Stimulated activated CD4-positive, alpha-beta T cell treated with anti-CD3 and anti-CD28 coated beads, Interleukin-12 subunit alpha, Interleukin-12 subunit beta, amount 100 ng/mL, for 4 hours (primary cell): Measurements from ENCODE around the gene PROSER2.

Source experiments
- DNase-seq: peaks from one replicate; pipeline ENCODE4 v3.0.0-alpha.2; 2020

Gene PROSER2

DNA sequence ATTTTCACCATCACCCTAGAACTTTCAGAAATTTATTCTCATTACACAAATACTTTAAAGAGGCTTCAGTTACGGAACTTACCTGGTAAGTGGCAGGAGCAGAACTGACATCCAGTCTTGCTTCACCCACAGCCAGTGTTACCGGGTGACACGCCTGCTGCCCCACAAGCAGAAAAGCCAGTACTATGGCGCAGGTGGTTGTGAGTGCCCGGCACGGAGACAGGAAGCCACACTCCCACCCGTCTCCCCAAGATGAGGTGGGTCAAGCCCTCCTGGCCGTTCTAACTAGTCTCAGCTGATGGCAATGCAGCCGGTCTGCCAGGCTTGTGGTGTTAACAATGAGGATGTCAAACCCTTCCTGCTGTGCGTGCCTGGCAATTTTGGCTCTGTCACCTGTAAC is 86.9 kb downstream of the PROSER2 start:
- no peak for DNase-seq

- no peak for DNase-seq
These were observed 90.0 kb downstream of the PROSER2 start for GRCh38 chr10:11913079-11913641.

- no peak for DNase-seq
These were observed 95.2 kb downstream of the PROSER2 start for GRCh38 chr10:11918384-11918783.

DNA sequence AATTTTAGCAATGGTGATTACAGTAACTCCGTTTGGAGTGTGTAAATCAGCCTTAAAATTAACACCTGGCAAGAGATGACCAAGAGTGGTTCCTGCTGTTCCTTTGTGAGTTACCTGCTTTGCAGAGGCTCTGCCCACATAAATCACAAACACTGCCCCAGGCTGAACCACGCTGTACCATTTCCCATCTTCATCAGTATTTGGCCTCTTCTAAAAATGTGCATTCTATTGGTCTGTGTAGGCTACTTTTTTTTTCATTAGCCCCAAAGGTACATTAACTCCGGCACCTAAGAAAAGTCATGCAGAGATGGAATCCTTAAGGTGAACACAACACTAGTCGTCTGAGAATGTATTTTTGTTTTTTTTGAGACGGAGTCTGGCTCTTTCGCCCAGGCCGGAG is 96.1 kb downstream of the PROSER2 start:
- no peak for DNase-seq
